Gastrocnemius medialis (tissue), 4 donors: ENCODE data around the gene PDE6C. TPM values are rescaled to one million over a fixed set of nuclear protein-coding genes. Genes with fewer than 3 reads are reported as not detected.

Experiments
- ATAC-seq, 2 donors: fragments of 150-250 bp; one replicate each; pipeline ENCODE4 v1.9.1; 2016
- DNase-seq, 2 donors: peaks; one replicate each; pipeline ENCODE4 v3.0.0-alpha.2; 2019
- H3K27ac ChIP-seq, 4 donors: fragments of 200-600 bp; sonication (generic); 1 replicate in 1 of 4; 2 replicates in 3 of 4; pipeline ENCODE4 v1.5.1; 2016 to 2018; ENCODE audit warnings: mild to moderate bottlenecking in 2 of 4, moderate library complexity in 1 of 4
- H3K27me3 ChIP-seq, 3 donors: fragments of 200-600 bp; sonication (generic) in 2 of 3; 1 replicate in 1 of 3; 2 replicates in 2 of 3; pipeline versions ENCODE4 v1.5.1 to v1.6.0; 2016 to 2019; ENCODE audit warnings: mild to moderate bottlenecking in 1 of 3, moderate library complexity in 1 of 3
- H3K36me3 ChIP-seq, 2 donors: fragments of 200-600 bp; sonication (generic) in 1 of 2; one replicate each; pipeline ENCODE4 v1.5.1; 2017 to 2018
- H3K4me1 ChIP-seq, 2 donors: fragments of 200-600 bp; sonication (generic) in 1 of 2; one replicate each; pipeline ENCODE4 v1.5.1; 2016 to 2017; ENCODE audit warnings: mild to moderate bottlenecking in 2 of 2
- H3K4me3 ChIP-seq, 4 donors: fragments of 200-600 bp; sonication (generic) in 3 of 4; 1 replicate in 1 of 4; 2 replicates in 3 of 4; pipeline ENCODE4 v1.5.1; 2016 to 2019; ENCODE audit warnings: mild to moderate bottlenecking in 2 of 4
- H3K9me3 ChIP-seq, 3 donors: fragments of 200-600 bp; sonication (generic) in 2 of 3; 1 replicate in 1 of 3; 2 replicates in 2 of 3; pipeline ENCODE4 v1.5.1; 2016 to 2019
- POLR2A ChIP-seq, 2 donors: fragments of 450-650 bp; IDR thresholded peaks; one replicate each; pipeline ENCODE4 v1.6.1; 2017; ENCODE audit warnings: antibody characterized with exemption in 2 of 2, mild to moderate bottlenecking in 2 of 2, moderate library complexity in 2 of 2
- in situ Hi-C, 4 donors: fragments of 200-750 bp; cut with MboI; loops; one replicate each; pipeline versions ENCODE4 v1.15.0 to v1.8.0; 2017; ENCODE audit warnings: low sequenced_read_pairs in 4 of 4
- intact Hi-C: fragments of 100-400 bp; cut with DNase I; formaldehyde crosslinking; loops from one replicate; pipeline ENCODE4 v1.15.1; 2023; ENCODE audit warnings: low total_unique reads
- total RNA-seq, 4 donors: library from RNA; depleted of rRNA; stranded (reverse); fragments of >200 nt; gene quantifications; one replicate each; pipeline versions ENCODE4 v1.1.0 to v1.2.3, GENCODE V29; 2016
- TF ChIP-seq, protein P1 (sequence below), 5 experiments: fragments of 450-650 bp in 3 of 5; fragments of 200-600 bp in 2 of 5; sonication (generic) in 2 of 5; IDR thresholded peaks in 4 of 5; conservative IDR thresholded peaks in 1 of 5; 1 replicate in 4 of 5; 2 replicates in 1 of 5; pipeline ENCODE4 v1.5.1; 2016 to 2019; ENCODE audit warnings: antibody characterized with exemption in 5 of 5, mild to moderate bottlenecking in 3 of 5, moderate library complexity in 3 of 5

The PDE6C gene
- total RNA-seq, 4 donors from 2014 or later, result not detected

DNA sequence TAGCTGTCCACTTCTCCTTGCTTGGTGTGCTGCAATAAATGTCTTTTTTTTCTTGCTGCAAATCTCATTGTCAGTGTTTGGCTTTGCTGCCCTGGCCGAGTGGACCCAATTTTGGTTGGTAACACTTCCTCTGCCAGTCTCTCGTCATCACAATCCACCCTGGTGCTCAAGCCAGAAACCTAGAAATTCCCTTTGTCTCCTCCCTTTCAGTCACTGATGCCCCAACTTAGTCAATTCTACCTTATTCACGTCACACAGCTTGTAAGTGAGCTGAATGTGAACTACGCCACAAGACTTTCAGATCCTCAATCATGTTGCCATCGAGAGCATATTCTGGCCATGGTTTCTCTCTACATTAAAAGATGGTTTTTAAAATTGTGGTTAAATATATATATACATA is 103.0 kb downstream of the PDE6C start:
- no peak overlapping the region for H3K27ac ChIP-seq
- no peaks in the 10 kb centered on the region for H3K4me1 ChIP-seq
- ATAC-seq (no peak), DNase-seq (no peak)
- intact Hi-C loops, result no loop called here
- H3K36me3 ChIP-seq, result no peaks in the 10 kb centered on the region
- H3K9me3 ChIP-seq, result no peaks in the 10 kb centered on the region
- H3K4me3 ChIP-seq, result no peak overlapping the region
- TF ChIP-seq, protein P1, sequence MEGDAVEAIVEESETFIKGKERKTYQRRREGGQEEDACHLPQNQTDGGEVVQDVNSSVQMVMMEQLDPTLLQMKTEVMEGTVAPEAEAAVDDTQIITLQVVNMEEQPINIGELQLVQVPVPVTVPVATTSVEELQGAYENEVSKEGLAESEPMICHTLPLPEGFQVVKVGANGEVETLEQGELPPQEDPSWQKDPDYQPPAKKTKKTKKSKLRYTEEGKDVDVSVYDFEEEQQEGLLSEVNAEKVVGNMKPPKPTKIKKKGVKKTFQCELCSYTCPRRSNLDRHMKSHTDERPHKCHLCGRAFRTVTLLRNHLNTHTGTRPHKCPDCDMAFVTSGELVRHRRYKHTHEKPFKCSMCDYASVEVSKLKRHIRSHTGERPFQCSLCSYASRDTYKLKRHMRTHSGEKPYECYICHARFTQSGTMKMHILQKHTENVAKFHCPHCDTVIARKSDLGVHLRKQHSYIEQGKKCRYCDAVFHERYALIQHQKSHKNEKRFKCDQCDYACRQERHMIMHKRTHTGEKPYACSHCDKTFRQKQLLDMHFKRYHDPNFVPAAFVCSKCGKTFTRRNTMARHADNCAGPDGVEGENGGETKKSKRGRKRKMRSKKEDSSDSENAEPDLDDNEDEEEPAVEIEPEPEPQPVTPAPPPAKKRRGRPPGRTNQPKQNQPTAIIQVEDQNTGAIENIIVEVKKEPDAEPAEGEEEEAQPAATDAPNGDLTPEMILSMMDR (IDR thresholded peaks at IDR 0.05 in 4 of 5, conservative IDR thresholded peaks at IDR 0.05 in 1 of 5), result no peak
- TF ChIP-seq POLR2A (IDR thresholded peaks at IDR 0.05), result no peak
- no peaks in the 10 kb centered on the region for H3K27me3 ChIP-seq
- in situ Hi-C loops, result no loop called here

Other genes with a start within 250 kb of the PDE6C start
- gene MYOF, start 130.2 kb upstream of the PDE6C start, total RNA-seq, result 10 to 100 TPM in 1 of 4 donors, 1 to 10 TPM in 3; 4.1 to 10.3 (median 6.3) TPM
- under 1 TPM; 0.32 to 0.62 (median 0.37) TPM for gene CEP55, start 115.9 kb upstream of the PDE6C start, total RNA-seq
- gene FFAR4, start 45.9 kb upstream of the PDE6C start, total RNA-seq, result under 1 TPM in 2 of 4 donors, not detected in 2; 0.10 to 0.17 TPM
- gene RBP4, start 11.3 kb upstream of the PDE6C start, total RNA-seq, result 10 to 100 TPM in 1 of 4 donors, 1 to 10 TPM in 3; 3.8 to 16.2 (median 7.7) TPM
- gene FRA10AC1, start 90.1 kb downstream of the PDE6C start, total RNA-seq, result 10 to 100 TPM in 1 of 4 donors, 1 to 10 TPM in 3; 4.9 to 10.5 (median 5.5) TPM
- 10 to 100 TPM in 1 of 4 donors, under 1 TPM in 1, not detected in 2; 0.33 to 12.6 TPM for gene LGI1, start 145.4 kb downstream of the PDE6C start, total RNA-seq